Fibroblast of peridontal ligament (primary cell): ENCODE results near the gene TM9SF4.
"Not testable (repeated sequence)": the region's sequence is repeated elsewhere in the genome, so short reads cannot be mapped to it uniquely, and the experiment has no call there.

ENCODE experiments used
- DNase-seq: peaks from one replicate; pipeline ENCODE4 v3.0.0-alpha.2; 2010; ENCODE audit errors: extremely low read depth

The TM9SF4 gene

DNA sequence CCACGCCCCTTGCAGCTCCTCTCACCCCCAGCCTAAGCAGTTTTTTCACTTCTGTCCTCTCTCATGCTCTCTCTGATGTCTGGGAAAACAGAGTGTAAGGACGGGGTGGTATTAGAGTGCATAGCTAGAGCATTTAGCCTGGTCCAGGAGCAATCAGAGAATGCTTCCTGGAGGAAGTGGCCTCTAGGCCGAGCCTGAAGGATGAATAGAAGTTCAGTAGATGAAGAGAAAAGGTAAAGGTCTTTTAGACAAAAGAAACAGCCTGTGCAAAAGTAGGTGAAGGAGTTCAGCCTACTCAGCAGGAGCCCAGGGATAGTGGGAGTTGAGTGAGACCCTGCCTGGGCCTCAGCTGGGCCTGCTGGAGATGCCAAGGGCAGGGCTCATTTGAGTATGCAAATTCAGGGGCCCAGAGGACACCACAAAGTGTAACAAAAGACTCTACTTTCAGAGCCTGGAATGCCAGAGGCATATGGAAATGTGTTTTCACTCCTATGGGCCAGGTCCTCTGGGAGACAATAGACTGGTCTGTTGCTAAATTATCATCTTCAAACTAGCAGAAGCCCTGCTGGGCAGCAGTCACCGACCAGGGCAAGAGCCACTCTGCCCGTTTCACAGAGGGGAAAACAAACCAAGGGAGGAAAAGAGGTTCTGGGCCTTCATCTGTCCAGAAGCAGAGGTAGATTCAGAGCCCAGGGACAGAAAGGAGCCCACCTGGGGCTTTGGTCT, 19.7 kb upstream of the TM9SF4 start:
- DNase-seq: no peak

DNA sequence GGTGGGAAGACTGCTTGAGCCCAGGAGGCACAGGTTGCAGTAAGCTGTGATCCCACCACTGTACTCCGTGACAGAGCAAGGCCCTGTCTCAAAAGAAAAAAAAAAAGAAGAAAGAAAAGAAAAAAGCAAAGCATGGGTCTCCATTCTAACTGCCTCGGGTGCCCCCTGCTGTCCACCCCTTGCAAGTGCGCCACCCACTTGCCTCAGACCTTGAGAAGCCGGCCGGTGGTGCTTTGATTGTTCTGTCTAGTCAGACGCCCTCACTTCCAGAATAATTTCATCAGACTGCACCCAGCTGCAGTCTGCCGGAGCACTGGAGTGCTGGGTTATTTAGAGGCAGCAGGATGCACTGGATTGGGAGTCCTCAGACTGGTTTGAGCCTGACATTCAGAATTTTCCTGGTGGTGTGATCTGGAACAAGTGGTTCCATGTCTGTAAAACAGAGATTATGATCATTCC, 17.6 kb upstream of the TM9SF4 start:
- DNase-seq: peak; percentile 79

DNA sequence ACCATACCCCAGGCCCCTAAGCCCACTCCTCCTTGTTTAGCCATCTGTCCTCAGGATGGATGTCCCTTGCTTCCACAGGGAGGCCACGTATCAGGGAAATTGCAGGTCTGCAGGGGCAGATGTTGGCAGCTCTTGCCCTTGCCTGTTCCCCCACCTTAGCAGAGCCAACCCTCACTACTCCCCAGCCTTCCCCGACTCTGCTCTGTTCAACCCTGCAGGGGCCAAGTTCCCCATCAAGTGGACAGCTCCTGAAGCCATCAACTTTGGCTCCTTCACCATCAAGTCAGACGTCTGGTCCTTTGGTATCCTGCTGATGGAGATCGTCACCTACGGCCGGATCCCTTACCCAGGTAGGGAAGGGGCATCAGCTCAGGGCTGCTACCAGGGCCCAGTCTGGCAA, 10.7 kb upstream of the TM9SF4 start:
- no peak for DNase-seq

DNA sequence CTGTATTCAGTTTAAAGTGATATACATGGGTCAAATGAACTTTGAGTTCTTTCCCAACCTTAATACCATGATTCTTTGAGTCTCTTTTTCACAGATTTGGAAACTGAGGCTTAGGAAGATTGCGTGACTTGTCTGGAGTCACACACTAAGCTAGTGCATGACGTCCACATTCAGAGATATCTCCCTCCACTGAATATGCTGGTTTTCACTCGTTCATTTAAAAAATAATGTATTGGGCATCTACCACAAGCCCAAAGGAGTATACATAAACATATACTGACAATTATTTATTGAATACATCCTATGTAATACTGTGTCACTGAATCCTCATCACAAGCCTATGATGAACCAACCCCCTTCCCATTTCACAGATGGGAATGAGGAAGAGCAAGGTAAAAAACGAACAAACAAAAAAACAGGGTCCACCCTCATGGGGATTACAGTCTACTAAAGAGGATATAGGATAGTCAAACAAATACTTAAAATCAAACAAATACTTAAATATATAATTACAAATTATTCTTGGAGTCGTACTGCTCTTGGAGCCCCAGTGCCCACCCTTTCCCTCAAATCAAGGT, 611 bp upstream of the TM9SF4 start:
- DNase-seq: no peak

DNA sequence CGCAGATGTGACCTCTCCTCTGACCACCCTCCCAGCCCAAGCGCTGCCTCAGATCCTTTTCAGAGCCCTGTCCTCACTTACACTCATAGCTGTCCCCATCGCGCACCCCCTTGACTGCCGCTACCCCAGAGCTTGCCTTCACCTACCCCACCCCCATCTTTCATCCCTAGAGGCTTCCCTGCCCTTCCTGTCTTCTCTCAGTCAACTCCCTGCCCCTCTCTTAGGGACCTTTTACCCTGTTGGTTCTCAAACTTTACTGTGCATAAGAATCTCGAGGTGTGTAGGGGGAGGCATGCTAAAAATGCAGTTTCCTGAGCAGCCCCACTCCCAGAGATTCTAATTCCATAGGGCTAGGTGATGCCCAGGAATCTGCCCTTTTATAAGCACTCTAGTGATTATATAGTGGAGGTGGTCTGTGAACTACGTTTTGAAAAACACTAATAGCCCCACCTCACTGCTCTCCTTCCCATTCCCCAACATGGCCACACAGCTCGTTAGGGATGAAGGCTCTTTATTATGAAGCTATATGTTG, 725 bp downstream of the TM9SF4 start:
- no peak for DNase-seq

DNA sequence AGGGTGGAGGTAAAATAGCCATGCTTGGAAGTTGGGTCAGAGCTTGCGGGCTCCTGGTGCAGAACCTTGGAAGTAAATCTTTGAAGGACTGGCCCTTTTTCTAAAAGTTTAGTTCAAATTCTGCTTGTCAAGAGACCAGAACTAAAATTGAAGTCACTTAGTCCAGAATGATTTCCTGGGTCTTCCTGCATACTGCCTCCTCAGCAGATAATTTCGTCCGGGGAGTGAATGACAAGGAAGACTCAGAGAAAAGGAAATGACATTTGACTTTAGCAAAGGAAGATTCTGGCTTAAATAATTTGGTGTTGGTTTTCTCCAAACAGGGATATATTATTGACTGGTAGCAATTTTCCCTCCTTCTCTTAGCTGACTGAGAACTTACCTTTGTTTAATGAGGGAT, 1.2 kb downstream of the TM9SF4 start:
- no peak for DNase-seq

DNA sequence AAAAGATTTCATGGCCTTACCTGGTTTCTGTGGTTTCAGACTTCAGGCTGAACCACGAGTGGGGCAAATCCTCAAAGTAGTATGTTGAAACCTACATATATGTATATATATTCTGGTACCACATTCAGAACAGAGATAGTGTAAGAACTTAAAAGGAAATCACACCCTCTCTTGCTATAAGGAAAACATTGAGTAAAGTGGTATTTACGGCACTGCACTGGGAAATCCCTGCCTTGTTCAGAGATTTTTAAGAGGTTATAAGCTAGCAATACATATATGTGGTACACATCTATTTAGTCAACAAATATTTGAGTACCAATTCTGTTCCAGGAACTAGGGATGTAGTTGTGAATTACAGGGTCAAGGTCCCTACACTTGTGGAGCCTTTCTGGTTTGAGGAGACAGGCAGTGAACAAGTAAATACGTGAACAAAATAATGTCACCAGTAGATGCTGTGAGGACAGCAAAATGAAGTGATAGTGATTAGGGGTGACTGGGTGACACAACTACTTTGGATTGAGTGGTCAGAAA, 1.7 kb downstream of the TM9SF4 start:
- DNase-seq: no peak

DNA sequence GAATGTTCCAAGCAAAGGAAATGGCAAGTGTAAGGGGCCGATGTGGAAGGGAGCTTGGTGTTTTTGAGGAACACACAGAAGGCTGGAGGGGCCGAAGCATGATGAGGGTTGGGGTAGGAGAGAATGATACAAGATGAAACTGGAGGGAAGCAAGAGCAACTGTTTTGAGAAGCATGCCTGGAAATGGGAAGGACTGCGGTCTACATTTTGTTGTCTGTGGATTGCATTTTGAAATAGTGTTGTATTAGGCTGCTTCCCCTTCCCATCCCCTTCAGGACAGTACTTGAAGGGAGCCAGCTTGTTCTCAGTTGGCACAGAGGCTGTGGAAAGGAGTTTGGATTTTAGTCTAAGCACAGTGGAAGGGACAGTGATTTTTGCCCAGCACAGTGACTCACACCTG, 2.2 kb downstream of the TM9SF4 start:
- DNase-seq: no peak

DNA sequence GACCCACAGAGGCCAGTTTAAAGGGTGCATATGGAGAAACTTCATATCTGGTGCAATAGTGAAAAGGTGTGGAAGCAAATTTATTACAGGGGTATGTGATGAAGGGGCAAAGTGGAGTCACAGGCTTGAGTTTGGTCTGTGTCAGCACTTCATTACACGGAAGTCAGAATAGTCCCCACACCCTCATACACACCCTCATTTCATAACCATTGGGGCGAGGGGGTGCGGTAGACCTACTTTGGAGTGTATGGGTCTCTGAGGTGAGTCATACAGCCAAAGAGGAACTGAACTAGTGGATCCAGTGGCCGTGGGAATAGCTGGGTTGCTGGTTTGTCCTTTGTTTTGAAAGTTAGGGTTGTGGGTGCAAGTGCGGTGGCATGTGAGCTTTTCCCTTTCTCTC, 3.3 kb downstream of the TM9SF4 start:
- DNase-seq: no peak

DNA sequence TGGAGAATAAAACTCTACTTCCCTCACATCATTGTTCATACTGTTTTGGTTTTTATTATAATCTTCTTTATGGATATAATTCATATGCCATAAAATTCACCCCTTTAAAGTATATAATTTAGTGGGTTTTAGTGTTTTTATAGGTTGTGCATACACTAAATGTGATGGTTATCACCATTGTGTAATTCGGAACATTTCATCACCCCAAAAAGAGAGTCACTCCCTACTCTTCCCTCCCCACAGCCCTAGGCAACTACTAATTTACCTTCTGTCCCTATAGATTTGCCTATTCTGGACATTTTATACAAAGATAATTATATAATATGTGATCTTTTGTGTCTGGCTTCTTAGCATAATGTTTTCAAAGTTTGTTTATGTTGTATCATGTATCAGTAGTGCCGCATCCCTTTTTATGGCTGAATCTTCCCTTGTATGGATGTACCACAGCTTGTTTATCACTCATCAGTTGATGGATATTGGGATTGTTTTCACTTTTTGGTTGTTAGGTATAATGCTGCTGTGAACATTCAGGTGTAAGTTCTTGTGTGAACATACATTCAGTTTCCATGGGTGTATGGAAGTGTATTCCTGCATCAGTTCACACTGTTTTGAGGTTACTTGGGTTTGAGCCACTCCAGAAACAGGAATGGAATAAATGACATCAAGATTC, 4.2 kb downstream of the TM9SF4 start:
- DNase-seq: no peak

DNA sequence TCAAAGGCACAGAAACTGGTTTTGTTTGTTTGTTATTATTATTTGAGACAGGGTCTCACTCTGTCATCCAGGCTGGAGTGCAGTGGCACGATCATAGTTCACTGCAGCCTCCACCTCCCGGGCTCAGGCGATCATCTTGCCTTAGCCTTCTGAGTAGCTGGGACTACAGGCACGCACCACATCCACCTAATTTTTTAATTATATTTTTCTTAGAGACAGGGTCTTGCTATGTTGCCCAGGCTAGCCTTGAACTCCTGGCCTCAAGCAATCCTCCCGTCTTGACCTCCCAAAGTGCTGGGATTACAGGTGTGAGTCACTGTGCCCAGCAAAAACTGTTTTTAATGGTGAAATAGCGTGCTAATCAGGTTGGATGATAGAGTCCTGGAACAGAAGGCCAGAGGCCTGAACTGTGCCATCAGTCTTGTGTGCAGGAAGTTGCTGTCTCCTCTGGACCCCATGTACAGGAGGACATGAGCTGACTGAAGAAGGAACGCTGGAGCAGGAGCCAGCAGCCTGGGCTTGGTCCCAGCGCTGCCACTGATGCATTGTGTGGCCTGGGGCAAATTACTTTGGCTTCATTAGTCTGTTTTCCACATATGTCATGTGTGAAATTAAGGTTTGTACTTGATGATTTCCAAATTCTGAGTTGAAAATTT, 4.9 kb downstream of the TM9SF4 start:
- no peak for DNase-seq

DNA sequence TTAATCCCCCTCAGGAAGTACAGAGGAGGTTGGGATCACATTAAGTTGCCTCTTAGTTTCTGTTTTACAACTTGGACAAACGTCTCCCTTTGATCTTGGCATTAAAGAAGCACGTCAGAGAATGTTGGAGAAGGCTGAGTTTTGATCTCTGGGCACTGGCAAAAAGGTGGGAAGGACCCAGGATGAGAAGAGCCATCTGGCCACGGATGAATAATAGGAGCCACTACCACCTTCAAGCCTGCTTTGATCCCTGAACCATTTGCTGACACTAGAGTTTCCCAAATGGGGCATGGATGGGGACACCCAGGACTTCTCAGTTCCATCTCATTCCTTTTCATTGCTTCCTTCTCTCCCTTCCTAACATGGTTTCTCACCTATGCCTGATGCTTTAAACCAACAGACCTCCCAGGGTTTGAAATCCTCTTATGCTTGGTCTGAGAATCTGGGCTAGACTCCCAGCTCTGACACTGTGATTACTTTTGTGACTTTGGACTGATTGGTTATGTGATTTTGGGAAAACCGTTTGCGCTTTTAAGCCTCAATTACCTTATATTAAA, 5.8 kb downstream of the TM9SF4 start:
- DNase-seq: no peak

DNA sequence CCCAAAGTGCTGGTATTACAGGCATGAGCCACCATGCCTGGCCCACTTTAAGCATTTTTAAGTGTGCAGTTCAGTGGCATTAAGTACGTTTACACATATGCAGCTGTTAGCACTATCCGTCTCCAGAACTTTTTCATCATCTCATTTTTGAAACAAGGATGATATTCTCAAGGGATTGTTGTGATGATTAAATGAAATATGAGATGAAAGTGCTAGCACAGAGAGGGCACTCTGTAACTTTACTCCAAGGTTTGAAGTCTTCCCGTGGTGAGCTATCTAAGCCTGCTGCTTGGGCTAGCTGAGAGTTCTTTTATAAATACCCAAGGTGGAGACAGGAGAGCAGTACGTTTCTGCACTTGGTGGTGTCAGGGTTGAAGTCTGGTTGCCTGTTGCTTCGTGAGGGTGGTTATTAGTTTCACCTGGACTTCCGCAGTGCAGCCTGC, 6.6 kb downstream of the TM9SF4 start:
- DNase-seq: peak; percentile 27

DNA sequence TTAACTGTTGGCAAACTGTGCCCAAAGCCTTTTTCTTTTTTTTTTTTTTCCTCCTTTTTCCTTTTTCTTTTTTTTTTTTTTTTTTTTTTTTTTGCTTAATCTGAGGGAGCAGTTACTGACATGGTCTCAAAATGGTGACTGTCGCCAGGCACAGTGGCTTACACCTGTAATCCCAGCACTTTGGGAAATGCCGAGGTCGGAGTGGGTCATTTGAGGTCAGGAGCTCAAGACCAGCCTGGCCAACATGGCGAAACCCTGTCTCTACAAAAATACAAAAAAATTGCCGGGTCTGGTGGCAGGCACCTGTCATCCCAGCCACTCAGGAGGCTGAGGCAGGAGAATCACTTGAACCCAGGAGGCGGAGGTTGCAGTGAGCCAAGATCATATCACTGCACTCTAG, 7.3 kb downstream of the TM9SF4 start:
- DNase-seq: not testable (repeated sequence)

DNA sequence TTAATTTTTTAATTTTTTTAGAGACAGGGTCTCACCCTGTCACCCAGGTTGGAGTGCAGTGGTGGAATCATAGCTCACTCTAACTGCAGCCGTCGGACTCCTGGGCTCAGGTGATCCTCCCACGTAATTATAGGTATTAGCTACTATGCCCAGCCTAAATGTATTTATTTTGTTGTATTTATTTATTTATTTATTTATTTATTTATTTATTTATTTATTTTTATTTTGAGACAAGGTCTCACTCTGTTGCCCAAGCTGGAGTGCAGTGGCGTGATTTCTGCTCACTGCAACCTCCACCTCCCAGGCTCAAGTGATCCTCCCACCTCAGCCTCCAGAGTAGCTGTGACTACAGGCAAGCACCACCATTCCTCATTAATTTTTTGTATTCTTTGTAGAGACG, 8.9 kb downstream of the TM9SF4 start:
- not testable (repeated sequence) for DNase-seq

DNA sequence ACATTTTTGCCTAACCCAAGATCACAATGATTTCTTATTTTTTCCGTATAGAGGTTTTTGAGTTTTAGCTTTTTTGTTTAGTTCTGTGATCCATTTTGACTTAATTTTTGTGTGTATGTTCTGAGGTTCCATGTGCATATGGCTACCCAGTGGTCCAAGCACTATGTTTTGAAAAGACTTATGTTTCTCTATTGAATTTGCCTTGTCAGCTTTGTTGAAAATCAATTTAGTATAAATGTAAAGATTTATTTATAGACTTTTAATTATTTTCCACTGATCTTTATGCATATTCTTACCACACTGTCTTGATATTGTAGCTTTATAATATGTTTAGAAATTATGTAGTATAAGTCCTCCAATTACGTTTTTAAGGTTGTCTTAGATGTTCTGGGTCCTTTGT, 10.2 kb downstream of the TM9SF4 start:
- DNase-seq: no peak

DNA sequence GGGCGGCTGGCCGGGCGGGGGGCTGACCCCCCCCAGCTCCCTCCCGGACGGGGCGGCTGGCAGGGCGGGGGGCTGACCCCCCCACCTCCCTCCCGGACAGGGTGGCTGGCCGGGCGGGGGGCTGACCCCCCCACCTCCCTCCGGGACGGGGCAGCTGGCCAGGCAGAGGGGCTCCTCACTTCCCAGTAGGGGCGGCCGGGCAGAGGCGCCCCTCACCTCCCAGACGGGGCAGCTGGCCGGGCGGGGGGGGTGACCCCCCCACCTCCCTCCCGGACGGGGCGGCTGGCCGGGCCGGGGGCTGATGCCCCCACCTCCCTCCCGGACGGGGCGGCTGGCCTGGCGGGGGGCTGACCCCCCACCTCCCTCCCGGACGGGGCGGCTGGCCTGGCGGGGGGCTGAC, 12.4 kb downstream of the TM9SF4 start:
- DNase-seq: not testable (repeated sequence)

DNA sequence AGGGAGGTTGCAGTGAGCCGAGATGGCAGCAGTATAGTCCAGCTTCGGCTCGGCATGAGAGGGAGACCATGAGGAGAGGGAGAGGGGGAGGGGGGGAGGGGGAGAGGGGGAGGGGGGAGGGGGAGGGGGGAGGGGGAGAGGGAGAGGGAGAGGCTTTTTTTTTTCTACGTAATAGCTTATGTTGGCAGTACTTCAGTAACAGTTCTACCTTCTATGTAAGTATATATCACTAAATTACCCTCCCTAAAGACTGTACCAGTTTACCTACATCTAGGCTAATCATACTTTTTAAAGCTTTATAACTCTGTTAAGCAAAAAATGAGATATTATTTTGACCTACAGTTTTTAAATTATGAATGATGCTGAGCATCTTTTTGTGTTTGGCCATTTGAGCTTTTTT, 13.6 kb downstream of the TM9SF4 start:
- no peak for DNase-seq

DNA sequence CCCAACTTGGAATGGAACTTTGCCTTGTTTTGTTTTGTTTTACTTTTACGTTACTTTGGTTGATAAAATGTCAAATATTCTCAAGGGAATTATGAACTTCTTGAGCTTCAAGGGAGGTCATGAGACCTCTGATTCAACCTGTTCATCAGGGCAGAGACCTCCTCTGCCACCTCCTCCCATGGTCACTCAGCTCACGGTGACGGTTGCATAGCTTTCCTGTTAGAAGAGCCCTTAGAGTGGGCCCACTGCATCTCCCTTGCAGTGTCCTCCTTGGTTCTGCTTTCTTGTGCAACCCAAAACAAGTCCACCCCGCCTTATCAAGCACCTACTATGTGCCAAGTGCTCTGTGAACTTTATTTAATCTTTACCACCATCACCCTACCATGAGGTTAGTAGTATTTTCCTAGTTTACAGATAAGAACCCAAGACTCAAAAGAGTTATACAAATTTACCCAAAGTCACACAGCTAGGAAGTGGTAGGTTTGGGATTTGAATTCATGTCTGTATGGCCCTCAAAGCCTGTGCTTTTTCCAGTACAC, 15.5 kb downstream of the TM9SF4 start:
- no peak for DNase-seq

DNA sequence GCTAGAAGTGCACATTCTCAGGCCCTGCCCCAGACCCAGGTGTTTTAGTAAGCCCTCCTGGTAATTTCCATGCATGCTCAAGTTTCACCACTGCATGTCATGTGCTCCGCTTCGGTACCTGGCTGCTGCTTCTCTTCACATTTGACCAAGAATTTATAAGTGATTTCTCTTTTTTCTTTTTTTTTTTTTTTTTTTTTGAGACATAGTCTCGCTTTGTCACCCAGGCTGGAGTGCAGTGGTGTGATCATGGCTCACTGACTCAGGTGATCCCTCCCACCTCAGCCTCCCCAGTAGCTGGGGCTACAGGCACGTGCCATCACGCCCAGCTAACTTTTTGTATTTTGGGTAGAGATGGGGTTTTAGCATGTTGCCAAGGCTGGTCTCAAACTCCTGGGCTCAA, 16.0 kb downstream of the TM9SF4 start:
- no peak for DNase-seq

DNA sequence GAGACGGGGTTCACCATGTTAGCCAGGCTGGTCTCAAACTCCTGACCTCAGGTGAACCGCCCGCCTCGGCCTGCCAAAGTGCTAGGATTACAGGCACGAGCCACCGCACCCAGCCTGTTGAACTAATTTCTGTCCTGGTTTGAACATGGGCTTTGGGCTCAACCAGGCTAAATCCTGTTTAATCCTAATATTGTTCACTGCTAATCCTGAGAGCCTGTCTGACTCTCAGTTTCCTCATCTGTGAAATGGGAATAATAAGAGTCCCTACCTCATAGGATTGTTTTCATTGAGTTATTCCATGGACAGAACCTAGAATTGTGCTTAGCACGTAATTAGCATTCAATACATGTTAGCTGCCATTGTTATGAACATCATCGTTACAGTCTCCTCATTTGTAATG, 17.4 kb downstream of the TM9SF4 start:
- no peak for DNase-seq

DNA sequence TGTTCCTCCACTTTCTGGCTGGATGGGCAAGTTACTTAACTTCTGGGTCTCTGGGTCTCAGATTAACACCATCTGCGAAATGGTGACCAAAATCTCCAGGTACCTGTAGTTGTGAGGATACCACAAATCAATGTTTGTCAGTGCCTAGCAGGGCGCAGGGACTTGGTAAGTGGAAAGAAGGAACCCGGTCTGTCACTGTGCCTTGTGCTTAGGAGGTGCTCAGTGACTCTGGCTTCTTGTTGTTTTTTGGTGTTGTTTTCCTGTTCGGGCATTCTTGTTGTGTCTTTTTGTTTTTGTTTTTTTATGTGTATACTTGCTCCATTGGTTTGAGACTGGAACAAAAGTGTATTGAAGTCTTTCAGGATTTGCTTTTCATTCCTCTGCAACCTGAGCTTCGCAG, 17.8 kb downstream of the TM9SF4 start:
- no peak for DNase-seq
